Panc1 (cell line): ENCODE data around the gene CSDE1. TPM values are rescaled to one million over a fixed set of nuclear protein-coding genes. Genes with fewer than 3 reads are reported as not detected.
A peak's percentile ranks its signal among the peaks of the same experiment; 100 is the strongest.
"Not testable (repeated sequence)": the region's sequence is repeated elsewhere in the genome, so short reads cannot be mapped to it uniquely, and the experiment has no call there.

ENCODE experiments used
- ATAC-seq: fragments of 200-7000 bp; cut with Tn5 transposase; 2 replicates; pipeline ENCODE4 v1.9.1; 2020; ENCODE audit warnings: mild to moderate bottlenecking, moderate library complexity
- BruUV-seq: library from RNA; stranded (reverse); fragments of 400-500 nt; replicated peaks from 2 replicates; lab custom pipeline; 2021; lab: Mats Ljungman, UMichigan
- CTCF ChIA-PET: fragments of 300-600 bp; sonication (Branson Sonifier 250); formaldehyde crosslinking; loops from one replicate; lab custom pipeline; 2022; ENCODE audit warnings: antibody characterized with exemption; lab: Charles Lee
- POLR2A ChIA-PET: fragments of 300-600 bp; sonication (Branson Sonifier 250); formaldehyde crosslinking; loops from one replicate; lab custom pipeline; 2022; ENCODE audit warnings: antibody characterized with exemption; lab: Charles Lee
- DNase-seq: peaks from one replicate; pipeline ENCODE4 v3.0.0-alpha.2; 2010; ENCODE audit warnings: low read depth, low spot score
- H3K27ac ChIP-seq: 2 replicates; pipeline ENCODE4 v1.5.1; 2011; ENCODE audit warnings: mild to moderate bottlenecking, low read length, inconsistent platforms
- H3K27me3 ChIP-seq: fragments of 200-500 bp; sonication (Bioruptor generic); 2 replicates; pipeline ENCODE4 v1.6.0; 2014; ENCODE audit warnings: low read length, inconsistent platforms; ENCODE audit not compliant: control insufficient read depth, insufficient read depth
- H3K36me3 ChIP-seq: fragments of 200-500 bp; sonication (Bioruptor generic); 2 replicates; pipeline ENCODE4 v1.5.1; 2014; ENCODE audit warnings: inconsistent platforms, mild to moderate bottlenecking, low read length, moderate library complexity; ENCODE audit not compliant: control insufficient read depth, insufficient read depth
- H3K4me1 ChIP-seq: 2 replicates; pipeline ENCODE4 v1.5.1; 2011; ENCODE audit warnings: inconsistent platforms, mild to moderate bottlenecking, low read length, moderate library complexity; ENCODE audit not compliant: control insufficient read depth, insufficient read depth
- H3K4me3 ChIP-seq, 2 experiments: 2 replicates each; pipeline ENCODE4 v1.5.1; 2011 to 2012; ENCODE audit warnings: low read depth in 2 of 2, low read length in 2 of 2, mild to moderate bottlenecking in 2 of 2, inconsistent platforms in 1 of 2, moderate library complexity in 1 of 2
- H3K9me3 ChIP-seq: fragments of 200-500 bp; sonication (Bioruptor generic); 2 replicates; pipeline ENCODE4 v1.5.1; 2014; ENCODE audit warnings: low read depth, mild to moderate bottlenecking, inconsistent platforms, low read length, moderate library complexity; ENCODE audit not compliant: control insufficient read depth, insufficient read depth
- POLR2AphosphoS5 ChIP-seq: IDR thresholded peaks from 2 replicates; pipeline ENCODE4 v1.6.1; 2012; ENCODE audit warnings: mild to moderate bottlenecking, low read depth, low read length, moderate library complexity
- SIN3A ChIP-seq: IDR thresholded peaks from 2 replicates; pipeline ENCODE4 v1.6.1; 2012; ENCODE audit warnings: low read depth, mild to moderate bottlenecking, low read length, moderate library complexity, borderline replicate concordance; ENCODE audit not compliant: insufficient read depth
- TCF7L2 ChIP-seq: IDR thresholded peaks from 2 replicates; pipeline ENCODE4 v1.6.1; 2011; ENCODE audit warnings: mild to moderate bottlenecking, low read depth, low read length, inconsistent platforms
- in situ Hi-C: cut with HindIII; loops from 2 replicates; pipeline ENCODE4 v1.10.0; 2016; ENCODE audit warnings: low sequenced_read_pairs, low pct_unique_long_range_greater_than_20kb
- intact Hi-C: fragments of 100-400 bp; cut with micrococcal nuclease; formaldehyde crosslinking; loops from one replicate; pipeline ENCODE4 v1.10.0; 2022; ENCODE audit not compliant: unreplicated experiment
- total RNA-seq: library from RNA; stranded (reverse); gene quantifications from one replicate; pipeline ENCODE4 v1.2.1, GENCODE V29; 2021; ENCODE audit not compliant: unreplicated experiment
- TF ChIP-seq, protein P1 (sequence below), 2 experiments: IDR thresholded peaks; 2 replicates each; pipeline ENCODE4 v1.6.1; 2011 to 2012; ENCODE audit warnings: low read depth in 2 of 2, control low read depth in 1 of 2, low read length in 1 of 2, mild to moderate bottlenecking in 1 of 2, moderate library complexity in 1 of 2; ENCODE audit not compliant: insufficient read depth in 1 of 2
- TF ChIP-seq, protein P2 (sequence below): fragments of 450-650 bp; IDR thresholded peaks from 2 replicates; pipeline ENCODE4 v1.5.1; 2017; ENCODE audit warnings: mild to moderate bottlenecking

CSDE1 gene
- total RNA-seq, 1 experiment from 2014 or later = 347 TPM

DNA sequence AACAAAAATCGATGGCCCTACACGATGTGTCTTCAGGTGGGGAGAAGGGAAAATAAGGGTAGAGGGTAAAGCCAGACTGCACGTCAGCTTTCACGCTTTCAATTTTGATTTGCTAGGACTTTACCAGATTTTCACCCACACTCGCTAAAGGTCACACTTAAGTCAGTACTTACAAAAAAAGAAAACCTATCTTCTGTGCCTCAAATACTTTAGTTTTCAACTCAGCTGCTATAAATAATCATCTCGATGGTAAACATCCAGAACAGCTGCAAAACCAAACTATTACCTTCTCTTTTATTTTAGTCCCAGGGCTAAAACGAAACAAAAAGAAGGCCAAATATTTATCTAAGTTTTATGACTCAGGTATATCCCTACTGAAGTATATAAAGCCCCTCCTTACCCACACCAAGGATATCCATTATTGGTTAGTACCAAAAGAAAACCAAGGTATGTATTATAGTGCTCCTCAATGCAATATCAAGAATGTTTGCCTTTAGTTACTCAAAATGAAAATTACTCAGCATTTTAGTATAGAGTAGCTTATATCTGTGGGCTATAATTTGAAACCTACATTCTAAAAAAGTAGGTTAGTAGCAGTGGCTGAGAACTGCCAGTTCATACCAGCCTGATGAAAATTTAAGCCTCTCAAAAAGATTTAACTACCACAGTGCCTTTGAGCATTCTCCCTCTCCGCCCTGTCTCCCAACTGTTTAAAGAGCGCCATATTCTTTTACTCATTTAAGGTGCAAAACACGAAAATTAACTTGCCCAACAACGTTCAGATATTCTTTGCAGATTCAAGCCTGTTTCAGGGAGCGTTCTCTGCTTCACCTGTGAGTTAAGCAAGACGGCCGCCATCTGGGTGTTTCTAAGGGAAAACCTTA is 1.5 kb downstream of the CSDE1 start:
- peak overlapping the region; percentile 99 for H3K27ac ChIP-seq
- peak overlapping the region; percentile 89 to 98 for H3K4me3 ChIP-seq
- H3K9me3 ChIP-seq = no peaks in the 10 kb centered on the region
- ChIA-PET POLR2A (no interaction called here), CTCF (interaction anchor here (0.6 kb wide), 1 partner anchor 410 kb away, joined by 4 read pairs; no protein-coding TSS in a partner anchor)
- no peaks in the 10 kb centered on the region for H3K27me3 ChIP-seq
- intact Hi-C loops = no loop called here
- H3K4me1 ChIP-seq = peaks cover 30% of the 10 kb centered on the region
- TF ChIP-seq, protein P1, sequence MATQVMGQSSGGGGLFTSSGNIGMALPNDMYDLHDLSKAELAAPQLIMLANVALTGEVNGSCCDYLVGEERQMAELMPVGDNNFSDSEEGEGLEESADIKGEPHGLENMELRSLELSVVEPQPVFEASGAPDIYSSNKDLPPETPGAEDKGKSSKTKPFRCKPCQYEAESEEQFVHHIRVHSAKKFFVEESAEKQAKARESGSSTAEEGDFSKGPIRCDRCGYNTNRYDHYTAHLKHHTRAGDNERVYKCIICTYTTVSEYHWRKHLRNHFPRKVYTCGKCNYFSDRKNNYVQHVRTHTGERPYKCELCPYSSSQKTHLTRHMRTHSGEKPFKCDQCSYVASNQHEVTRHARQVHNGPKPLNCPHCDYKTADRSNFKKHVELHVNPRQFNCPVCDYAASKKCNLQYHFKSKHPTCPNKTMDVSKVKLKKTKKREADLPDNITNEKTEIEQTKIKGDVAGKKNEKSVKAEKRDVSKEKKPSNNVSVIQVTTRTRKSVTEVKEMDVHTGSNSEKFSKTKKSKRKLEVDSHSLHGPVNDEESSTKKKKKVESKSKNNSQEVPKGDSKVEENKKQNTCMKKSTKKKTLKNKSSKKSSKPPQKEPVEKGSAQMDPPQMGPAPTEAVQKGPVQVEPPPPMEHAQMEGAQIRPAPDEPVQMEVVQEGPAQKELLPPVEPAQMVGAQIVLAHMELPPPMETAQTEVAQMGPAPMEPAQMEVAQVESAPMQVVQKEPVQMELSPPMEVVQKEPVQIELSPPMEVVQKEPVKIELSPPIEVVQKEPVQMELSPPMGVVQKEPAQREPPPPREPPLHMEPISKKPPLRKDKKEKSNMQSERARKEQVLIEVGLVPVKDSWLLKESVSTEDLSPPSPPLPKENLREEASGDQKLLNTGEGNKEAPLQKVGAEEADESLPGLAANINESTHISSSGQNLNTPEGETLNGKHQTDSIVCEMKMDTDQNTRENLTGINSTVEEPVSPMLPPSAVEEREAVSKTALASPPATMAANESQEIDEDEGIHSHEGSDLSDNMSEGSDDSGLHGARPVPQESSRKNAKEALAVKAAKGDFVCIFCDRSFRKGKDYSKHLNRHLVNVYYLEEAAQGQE (IDR thresholded peaks at IDR 0.05; ENCODE audit: insufficient read depth in 1 of 2, low read depth in 2 of 2, low read length in 1 of 2) = no peak
- TF ChIP-seq TCF7L2 (no peak), POLR2AphosphoS5 (no peak), SIN3A (no peak)
- TF ChIP-seq, protein P2, sequence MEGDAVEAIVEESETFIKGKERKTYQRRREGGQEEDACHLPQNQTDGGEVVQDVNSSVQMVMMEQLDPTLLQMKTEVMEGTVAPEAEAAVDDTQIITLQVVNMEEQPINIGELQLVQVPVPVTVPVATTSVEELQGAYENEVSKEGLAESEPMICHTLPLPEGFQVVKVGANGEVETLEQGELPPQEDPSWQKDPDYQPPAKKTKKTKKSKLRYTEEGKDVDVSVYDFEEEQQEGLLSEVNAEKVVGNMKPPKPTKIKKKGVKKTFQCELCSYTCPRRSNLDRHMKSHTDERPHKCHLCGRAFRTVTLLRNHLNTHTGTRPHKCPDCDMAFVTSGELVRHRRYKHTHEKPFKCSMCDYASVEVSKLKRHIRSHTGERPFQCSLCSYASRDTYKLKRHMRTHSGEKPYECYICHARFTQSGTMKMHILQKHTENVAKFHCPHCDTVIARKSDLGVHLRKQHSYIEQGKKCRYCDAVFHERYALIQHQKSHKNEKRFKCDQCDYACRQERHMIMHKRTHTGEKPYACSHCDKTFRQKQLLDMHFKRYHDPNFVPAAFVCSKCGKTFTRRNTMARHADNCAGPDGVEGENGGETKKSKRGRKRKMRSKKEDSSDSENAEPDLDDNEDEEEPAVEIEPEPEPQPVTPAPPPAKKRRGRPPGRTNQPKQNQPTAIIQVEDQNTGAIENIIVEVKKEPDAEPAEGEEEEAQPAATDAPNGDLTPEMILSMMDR = no peak
- BruUV-seq = TSS peak; percentile 55
- DNase-seq (no peak), ATAC-seq (no peak)
- in situ Hi-C loops = no loop called here
- peaks cover 9% of the 10 kb centered on the region for H3K36me3 ChIP-seq

GRCh38 chr1:114755006-114755931 is 2.5 kb downstream of the CSDE1 start:
- ATAC-seq (no peak), DNase-seq (no peak)
- Histone ChIP-seq H3K27ac (0 out of 2 replicates have a peak overlapping the region, but pooled peaks have one; percentile 99), H3K36me3 (peaks cover 9% of the 10 kb centered on the region), H3K4me1 (peaks cover 30% of the 10 kb centered on the region), H3K4me3 (peak overlapping the region; percentile 89 to 98), H3K27me3 (no peaks in the 10 kb centered on the region), H3K9me3 (no peaks in the 10 kb centered on the region)
- intact Hi-C loops = no loop called here
- CTCF ChIA-PET = no interaction called here
- in situ Hi-C loops = no loop called here
- POLR2A ChIA-PET = no interaction called here
- TF ChIP-seq TCF7L2 (no peak), POLR2AphosphoS5 (no peak), SIN3A (no peak)
- TF ChIP-seq, protein P1 (IDR thresholded peaks at IDR 0.05; ENCODE audit: insufficient read depth in 1 of 2, low read depth in 2 of 2, low read length in 1 of 2) = no peak
- TF ChIP-seq, protein P2 = no peak
- no TSS peak for BruUV-seq

DNA sequence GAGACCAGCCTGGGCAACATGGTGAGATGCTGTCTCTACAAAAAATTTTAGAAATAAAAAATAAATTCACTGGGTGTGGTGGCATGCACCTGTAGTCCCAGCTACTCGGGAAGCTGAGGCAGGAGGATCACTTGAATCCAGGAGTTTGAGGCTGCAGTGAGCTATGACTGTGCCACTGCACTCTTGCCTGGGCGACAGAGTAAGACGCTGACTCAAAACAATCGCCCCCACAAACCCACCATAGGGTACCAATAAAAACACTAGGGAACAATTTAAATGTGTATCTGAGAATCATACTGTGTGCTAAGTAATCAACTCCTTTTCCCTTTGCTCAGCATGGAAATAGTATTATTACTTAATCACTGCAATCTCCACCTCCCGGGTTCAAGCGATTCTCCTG is 4.1 kb downstream of the CSDE1 start:
- in situ Hi-C loops, intact Hi-C loops, H3K27me3 ChIP-seq, H3K27ac ChIP-seq, H3K4me3 ChIP-seq, ATAC-seq, DNase-seq, BruUV-seq, H3K9me3 ChIP-seq, POLR2A ChIA-PET, CTCF ChIA-PET: not testable (repeated sequence)
- H3K36me3 ChIP-seq = peaks cover 21% of the 10 kb centered on the region
- H3K4me1 ChIP-seq = peaks cover 30% of the 10 kb centered on the region
